ENCODE data around the gene MSH3.
"Not testable (repeated sequence)": the region's sequence is repeated elsewhere in the genome, so short reads cannot be mapped to it uniquely, and the experiment has no call there.

MSH3 gene

GRCh38 chr5:80711216-80711615, 56.8 kb downstream of the MSH3 start:
- DNase-seq = no peak

- no peak for DNase-seq
These were observed 57.5 kb downstream of the MSH3 start for GRCh38 chr5:80711938-80712337.

DNA sequence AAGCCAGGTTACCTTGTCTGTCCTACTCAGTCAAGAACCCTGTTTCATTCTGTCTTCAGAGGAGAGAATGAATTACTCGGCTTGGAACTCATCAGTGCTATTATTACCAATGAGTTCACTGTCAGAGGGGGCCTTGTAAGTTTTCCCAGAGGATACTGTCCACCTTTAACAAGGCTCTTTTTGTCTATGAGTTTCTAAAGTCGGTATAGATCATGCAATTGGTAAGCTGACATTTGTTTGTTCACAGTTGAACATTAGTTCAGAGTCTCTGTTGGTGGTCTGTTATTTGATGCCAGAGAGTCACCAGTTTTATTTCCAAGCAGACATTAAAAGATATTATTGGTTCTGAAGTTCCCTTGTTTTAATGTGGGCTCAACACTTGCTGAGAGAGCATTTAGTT, 58.5 kb downstream of the MSH3 start:
- no peak for DNase-seq

GRCh38 chr5:80713631-80714030, 59.2 kb downstream of the MSH3 start:
- DNase-seq = no peak

- no peak for DNase-seq
These were observed 60.3 kb downstream of the MSH3 start for GRCh38 chr5:80714570-80715298.

DNA sequence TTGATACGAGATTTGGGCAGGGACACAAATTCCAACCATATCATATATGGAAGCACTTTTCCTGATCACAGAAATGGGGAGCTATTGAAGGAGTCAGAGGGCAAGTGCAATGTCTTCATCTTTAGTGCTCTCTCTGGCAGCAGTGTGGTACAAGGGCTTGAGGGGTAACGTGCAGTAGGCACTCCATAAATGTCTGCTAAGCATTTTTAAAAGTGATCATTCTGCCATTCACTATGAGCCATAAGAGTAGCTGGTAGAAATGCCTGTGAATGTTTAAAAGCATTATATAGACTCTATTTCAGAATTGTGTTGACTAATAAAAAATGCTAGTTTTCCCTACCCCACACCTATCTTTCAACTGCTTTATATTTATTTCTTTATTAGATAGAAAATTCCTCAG, 61.4 kb downstream of the MSH3 start:
- no peak for DNase-seq

DNA sequence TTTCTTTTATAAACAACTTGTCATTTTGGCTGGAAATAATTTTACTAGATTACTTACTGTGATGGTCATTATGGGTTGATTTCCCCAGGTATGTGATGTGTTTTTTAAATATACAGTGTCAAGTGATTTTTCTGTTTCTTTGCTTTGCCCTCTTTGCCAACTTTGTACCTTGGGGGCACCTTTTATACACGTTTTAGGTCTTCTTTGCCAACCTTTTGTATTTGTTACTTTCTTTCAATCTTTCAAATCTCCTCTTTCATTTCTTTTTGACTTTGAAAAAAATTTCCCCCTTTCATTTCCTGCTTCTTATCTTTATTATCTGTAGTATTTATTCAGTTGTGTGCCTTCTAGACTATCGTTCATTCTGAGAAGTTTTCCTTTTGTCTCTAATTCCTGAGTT, 65.7 kb downstream of the MSH3 start:
- DNase-seq = no peak

- DNase-seq = no peak
These were observed 68.5 kb downstream of the MSH3 start for GRCh38 chr5:80722916-80723315.

DNA sequence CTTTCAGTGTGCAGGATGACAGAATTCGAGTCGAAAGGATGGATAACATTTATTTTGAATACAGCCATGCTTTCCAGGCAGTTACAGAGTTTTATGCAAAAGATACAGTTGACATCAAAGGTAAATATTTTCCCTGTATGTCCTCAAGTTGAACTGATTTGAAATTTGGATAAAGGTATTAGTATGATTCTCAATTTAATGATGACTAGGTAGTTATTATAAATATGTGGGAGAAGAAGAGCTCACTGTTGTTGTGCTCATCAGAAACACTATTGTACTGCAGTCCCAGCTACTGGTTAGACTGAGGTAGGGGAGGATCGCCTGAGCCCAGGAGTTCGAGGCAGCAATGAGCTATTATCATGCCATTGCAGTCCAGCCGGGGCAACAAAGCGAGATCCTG, 71.0 kb downstream of the MSH3 start:
- DNase-seq = no peak

DNA sequence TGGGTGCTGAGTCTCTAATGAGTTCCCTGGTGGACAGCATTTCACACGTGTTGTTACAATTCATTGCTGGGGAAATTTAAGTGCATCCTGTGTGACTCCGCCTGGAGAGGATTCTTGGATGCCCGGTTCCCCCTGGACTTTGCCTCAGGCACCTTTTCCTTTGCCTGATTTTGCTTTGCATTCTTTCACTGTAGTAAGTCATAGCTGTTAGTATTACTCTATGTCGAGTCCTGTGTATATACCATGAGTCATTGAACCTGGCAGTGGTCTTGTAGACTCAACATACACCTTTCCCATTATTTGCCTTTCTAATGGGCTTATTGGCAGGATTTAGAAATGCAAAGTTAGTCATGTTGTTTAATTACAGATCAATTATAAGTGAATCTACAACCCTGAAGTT, 82.3 kb downstream of the MSH3 start:
- no peak for DNase-seq

DNA sequence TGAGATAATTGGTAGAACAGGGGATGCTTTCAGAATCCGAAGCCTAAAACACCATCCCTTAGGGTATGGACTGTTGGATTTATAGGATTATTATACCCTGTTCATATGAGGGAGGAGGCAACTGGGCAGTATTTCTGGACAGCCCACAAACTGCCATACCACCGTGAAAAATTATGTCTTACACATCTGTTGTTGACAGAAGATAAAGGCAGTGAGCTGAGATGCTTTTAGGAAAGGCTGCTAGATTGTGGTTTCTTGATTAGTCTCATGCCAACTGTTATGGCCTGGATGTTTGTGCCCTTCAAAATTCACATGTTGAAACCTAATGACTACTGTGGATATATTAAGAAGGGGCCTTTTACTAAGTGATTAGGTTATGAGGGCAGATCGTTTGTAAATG, 84.0 kb downstream of the MSH3 start:
- no peak for DNase-seq

- DNase-seq = no peak
These were observed 84.6 kb downstream of the MSH3 start for GRCh38 chr5:80739057-80739456.

- no peak for DNase-seq
These were observed 85.0 kb downstream of the MSH3 start for GRCh38 chr5:80739496-80739895.

DNA sequence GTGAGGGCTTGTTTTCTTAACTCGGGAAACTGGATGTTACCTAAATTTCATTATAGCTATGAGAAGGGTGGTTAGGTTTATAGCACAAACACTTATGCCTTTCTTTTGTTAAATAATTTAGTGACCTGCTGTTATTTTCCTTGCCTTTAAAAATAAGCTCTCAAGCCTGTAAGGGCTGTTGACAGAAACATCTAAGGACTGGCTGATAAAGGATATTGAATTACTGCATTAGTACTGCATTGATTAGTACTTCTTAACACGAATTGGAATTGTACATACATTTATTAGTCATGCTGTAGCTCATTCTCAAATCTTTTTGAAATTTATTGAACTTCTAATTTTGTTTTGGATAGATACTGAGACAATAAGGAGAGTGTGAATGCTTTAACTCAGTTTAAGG, 85.4 kb downstream of the MSH3 start:
- no peak for DNase-seq

DNA sequence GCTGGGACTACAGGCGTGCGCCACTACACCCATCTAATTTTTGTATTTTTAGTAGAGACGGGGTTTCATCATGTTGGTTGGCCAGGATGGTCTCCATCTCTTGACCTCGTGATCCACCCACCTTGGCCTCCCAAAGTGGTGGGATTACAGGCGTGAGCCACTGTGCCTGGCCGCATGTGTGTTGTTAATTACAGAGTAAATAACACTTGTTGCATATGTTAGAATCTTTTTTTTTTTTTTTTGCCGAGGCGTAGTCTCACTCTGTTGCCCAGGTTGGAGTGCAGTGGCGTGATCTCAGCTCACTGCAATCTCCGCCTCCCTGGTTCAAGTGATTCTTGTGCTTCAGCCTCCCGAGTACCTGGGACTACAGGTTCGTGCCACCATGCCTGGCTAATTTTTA, 86.0 kb downstream of the MSH3 start:
- DNase-seq = not testable (repeated sequence)

- DNase-seq = no peak
These were observed 86.5 kb downstream of the MSH3 start for GRCh38 chr5:80740999-80741398.

- no peak for DNase-seq
These were observed 89.7 kb downstream of the MSH3 start for GRCh38 chr5:80744149-80744548.

- no peak for DNase-seq
These were observed 91.0 kb downstream of the MSH3 start for GRCh38 chr5:80745490-80745889.

DNA sequence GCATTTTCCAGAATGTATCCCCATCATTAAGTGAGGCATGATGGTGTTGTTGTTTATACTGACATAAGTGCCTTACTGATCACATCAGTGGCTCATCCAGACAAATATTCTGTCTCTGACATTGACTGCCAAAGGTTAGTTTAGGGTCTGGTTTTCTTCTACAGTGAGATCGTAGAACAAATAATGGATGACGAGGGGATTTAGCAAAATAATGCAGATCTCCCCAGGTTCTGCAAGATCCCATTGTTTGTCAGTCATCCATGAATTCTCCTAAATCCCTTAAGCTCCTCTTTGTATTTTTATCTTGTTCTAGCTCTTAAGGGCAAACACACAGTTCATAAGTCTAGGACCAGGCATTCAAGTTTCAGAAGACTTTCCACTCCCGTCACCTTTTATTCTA, 93.5 kb downstream of the MSH3 start:
- no peak for DNase-seq

GRCh38 chr5:80752427-80752826, 98.0 kb downstream of the MSH3 start:
- DNase-seq = no peak

DNA sequence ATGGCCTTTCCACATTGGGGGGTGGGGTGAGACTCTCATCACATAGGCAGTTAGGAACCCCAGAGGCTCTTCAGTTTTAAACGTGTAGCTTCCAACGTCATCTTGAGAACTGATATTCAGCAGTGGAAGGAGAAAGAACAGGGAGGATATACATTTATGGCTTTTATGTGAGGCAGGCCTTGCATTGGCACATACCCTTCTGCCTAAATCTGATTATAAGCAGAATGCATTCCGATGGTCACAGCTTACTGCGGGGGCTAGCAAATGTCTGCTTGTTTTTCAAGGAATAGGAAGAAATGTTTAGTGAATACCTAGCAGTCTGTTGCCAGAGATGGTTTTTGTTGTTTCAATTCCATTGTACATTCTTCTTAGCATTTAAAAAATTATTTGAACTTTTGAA, 99.3 kb downstream of the MSH3 start:
- no peak for DNase-seq

GRCh38 chr5:80754900-80755299, 100.4 kb downstream of the MSH3 start:
- no peak for DNase-seq

DNA sequence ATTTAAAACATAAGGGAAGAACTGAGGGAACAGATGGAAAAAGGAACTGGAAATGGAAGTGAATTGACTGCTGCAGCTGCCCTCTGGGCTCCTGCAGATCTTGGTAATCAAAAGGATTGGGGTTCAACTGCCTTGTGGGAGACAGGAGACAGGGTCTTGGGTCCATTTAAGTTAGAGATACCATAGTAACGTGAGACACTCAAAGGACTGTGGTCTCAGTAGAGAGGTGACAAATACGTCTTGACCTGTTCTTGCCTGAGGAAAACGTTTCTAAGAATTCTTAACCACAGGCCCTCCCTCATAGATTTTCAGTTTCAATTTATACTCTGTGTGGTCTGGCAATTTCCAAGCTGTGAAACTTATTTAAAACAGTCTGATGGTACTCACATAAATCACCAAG, 101.2 kb downstream of the MSH3 start:
- DNase-seq = no peak

- DNase-seq = no peak
These were observed 101.8 kb downstream of the MSH3 start for GRCh38 chr5:80756292-80756691.

DNA sequence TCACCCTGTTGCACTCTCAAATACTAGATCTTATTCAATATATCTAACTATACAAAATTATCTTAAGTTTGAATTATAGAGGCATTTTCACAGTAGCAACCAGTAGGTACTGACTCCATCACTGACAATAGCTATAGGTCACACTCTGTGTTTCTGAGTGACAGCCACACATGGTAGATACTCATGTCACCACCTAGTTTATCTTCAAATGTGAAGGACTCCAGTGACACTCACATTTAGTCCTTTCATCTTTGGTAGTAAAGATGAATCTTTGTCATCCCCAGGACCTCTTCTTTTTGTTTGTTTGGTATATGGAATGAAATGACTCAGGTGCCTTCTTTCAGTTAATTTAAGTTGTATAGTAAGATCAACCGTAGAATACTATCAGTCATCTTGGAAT, 102.8 kb downstream of the MSH3 start:
- no peak for DNase-seq

All from DMS79 treated with DMSO at 0.1 percent for 48 hours (cell line).